ENCODE measurements around the gene CEND1.

Gene CEND1

GRCh38 chr11:777288-778255, 12.3 kb downstream of the CEND1 start, which contains the start of gene GATD1:
TSS of gene GATD1 (minus strand) at chr11:777487. CDS start at chr11:777462, 25 bp downstream.
- peak; percentile 74 to 86 for DNase-seq

DNA sequence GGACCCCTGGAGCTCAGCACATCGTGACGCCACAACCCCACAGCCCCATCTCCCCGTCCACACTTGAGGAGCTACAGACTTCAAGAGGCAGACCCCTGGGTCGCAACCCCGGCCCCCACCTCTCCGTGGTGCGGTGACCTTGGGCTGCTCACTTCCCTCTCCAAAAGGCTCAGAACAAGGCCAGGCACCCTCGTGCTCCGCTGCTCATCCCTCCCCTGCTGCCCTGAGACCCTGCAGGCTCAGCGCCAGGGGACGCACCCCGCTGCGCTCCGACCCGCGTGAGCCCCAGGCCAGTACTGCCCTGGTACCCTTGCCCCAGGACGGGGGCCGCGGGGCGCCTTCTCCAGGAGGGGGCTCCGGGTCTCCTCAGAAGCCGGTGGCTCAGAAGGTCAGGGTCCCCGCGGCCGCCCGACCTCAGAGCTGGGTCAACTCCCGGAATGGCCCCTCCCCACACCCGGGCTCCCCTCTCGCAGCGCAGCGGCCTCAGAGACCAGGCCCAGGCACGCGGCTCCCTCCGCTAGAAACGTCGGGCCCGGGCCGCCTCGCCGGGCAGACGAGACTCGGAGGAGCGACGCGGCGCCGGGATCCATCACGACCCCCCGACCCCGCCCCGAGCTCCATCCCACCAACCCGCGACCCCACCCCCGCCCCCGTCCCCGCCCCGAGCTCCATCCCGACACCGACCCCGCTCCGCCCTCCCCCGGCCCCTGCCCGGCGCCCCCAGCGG, 13.2 kb downstream of the CEND1 start:
- no peak for DNase-seq

GRCh38 chr11:776263-776560, 13.7 kb downstream of the CEND1 start:
- no peak for DNase-seq

GRCh38 chr11:774873-775592, 14.9 kb downstream of the CEND1 start:
- DNase-seq = no peak

- DNase-seq = no peak
Measured at GRCh38 chr11:773830-774229, 16.1 kb downstream of the CEND1 start.

DNA sequence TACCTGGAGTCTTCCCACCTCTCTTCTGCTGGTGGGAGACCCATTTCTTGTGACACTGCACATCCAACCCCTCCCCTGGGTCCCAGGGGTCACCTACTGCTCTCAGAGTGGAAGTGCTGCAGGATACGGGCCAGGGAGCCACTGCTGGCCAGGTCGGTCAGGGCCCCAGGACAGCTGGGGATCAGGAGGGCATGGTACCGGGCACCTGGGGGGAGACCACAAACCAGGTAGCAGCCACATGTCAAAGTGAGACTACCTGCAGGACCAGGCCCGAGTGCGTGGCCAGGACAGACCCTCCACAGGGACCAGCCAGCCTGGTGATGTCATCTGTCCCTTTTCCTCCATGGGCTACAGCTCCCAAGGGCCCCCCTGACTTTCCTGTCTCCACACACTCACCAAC, 16.5 kb downstream of the CEND1 start:
- no peak for DNase-seq

GRCh38 chr11:772429-773390, 17.2 kb downstream of the CEND1 start:
- no peak for DNase-seq

DNA sequence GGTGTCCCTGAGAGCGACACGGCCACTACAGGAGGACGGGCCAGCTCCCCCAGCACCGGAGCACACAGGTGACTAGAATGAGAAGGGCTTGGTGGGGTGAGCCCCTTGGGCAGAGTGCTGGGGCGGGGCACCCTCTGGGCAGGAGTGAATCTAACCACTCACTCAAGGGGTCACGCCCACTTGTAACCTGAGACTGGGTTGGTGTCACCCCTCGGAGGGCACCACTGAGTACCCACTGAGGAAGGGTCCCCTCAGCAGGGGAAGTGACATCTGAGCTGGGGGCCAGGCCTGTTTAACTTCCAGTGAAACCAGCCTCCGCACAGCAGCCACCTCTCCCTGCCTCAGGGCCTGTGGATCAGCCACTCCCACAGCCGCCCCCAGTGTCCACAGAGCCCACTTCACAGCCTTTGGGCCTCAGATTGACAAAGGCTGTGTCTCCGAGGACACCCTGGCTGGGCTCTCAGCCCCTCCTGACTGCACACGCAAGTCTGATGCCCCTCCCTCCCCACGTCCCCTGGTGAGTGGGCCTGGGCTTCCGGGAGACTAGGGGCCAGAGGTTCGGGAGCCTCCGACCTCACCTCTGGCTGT, 18.2 kb downstream of the CEND1 start:
- DNase-seq = no peak

GRCh38 chr11:770642-771616, 19.0 kb downstream of the CEND1 start:
- no peak for DNase-seq

- DNase-seq = no peak
Measured at GRCh38 chr11:769887-770641, 19.8 kb downstream of the CEND1 start.

DNA sequence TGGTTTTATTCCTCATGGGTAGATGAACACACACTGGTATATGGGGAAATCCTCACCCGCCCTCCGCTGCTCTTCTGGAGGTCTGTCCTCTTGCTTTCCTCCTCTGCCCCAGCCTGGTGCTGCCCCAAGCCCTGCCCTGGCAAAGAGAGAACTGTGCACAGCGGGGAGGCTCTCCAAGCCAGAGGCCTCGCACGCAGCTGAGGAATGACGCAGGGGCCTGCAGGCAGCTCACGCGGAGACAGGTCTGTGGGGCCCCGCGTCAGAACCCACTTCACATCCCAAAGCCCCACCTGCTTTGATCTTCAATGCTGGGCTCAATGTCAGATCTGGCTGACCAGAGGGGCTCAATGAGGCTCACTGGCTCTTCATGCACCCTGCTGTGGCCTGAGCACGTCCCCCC, 22.7 kb downstream of the CEND1 start:
- no peak for DNase-seq

DNA sequence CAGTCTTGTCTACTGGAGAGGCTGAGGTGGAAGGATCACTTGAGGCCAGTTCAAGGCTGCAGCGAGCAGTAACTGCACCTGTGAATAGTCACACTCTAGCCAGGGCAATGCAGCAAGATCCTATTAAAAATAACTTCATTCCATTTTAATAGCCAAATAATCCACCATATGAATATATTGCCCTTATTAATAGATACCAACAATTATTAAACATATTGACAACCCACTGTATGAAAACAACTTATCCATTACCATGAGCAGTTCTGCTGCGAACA, 23.0 kb downstream of the CEND1 start:
- DNase-seq = no peak

- no peak for DNase-seq
Measured at GRCh38 chr11:766106-766935, 23.6 kb downstream of the CEND1 start.

- no peak for DNase-seq
Measured at GRCh38 chr11:765802-766091, 24.1 kb downstream of the CEND1 start.

- peak; percentile 23 to 41 for DNase-seq
Measured at GRCh38 chr11:765025-765801, 24.7 kb downstream of the CEND1 start.

DNA sequence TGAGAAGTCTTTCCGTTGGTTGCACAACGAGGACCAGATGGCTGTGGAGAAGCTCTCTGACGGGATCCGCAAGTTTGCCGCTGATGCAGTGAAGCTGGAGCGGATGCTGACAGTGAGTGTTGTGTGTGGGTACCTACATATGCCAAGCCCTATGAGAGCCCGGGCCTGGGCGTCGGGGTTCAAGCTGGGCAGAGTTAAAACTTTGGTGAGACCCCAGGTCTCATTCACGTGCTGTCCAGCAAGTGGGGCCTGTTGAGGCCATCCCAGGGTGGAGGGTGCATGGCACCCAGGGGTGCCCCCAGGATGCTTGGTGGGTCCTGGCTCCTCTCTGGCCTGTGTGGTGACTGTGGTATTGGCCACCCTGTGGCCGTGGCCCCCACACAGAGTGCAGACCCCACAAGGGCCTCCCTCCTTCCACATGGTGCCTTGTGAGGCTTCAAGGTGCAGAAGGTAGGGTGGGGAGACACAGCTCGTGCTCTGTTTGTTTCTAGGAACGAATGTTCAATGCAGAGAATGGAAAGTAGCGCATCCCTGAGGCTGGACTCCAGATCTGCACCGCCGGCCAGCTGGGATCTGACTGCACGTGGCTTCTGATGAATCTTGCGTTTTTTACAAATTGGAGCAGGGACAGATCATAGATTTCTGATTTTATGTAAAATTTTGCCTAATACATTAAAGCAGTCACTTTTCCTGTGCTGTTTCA, 25.4 kb downstream of the CEND1 start:
- no peak for DNase-seq

- no peak for DNase-seq
Measured at GRCh38 chr11:763549-764321, 26.2 kb downstream of the CEND1 start.
